H1 (cell line): Measurements from ENCODE around the gene ESRRB. TPM values are rescaled to one million over a fixed set of nuclear protein-coding genes. Genes with fewer than 3 reads are reported as not detected.

Experiments used
- CTCF ChIA-PET: fragments of 300-600 bp; sonication (Branson Sonifier 250); formaldehyde crosslinking; loops from one replicate; lab custom pipeline; 2021; ENCODE audit not compliant: partially characterized antibody; lab: Charles Lee
- POLR2A ChIA-PET: fragments of 300-600 bp; sonication (Branson Sonifier 250); formaldehyde crosslinking; loops from one replicate; lab custom pipeline; 2021; ENCODE audit warnings: inconsistent platforms; ENCODE audit not compliant: partially characterized antibody; lab: Charles Lee
- DNase-seq, 2 experiments: peaks; one replicate each; pipeline versions ENCODE4 v3.0.0 to v3.0.0-alpha.2; 2010 to 2022; ENCODE audit warnings: low spot score in 2 of 2, low read depth in 1 of 2, mixed read lengths in 1 of 2
- FAIRE-seq: peaks from 2 replicates; lab custom pipeline; 2011; peaks lifted over from hg19 to GRCh38; lab: Jason Lieb, UNC
- H2AFZ ChIP-seq: 2 replicates; pipeline ENCODE4 v1.8.1; 2012; ENCODE audit warnings: low read length, inconsistent platforms
- H2AK5ac ChIP-seq: 2 replicates; pipeline ENCODE4 v1.6.1; 2013; ENCODE audit warnings: low read depth, low read length
- H2BK120ac ChIP-seq: replicated peaks from 2 replicates; pipeline ENCODE3; 2013; ENCODE audit warnings: low read depth, low read length, inconsistent platforms
- H2BK12ac ChIP-seq: 2 replicates; pipeline ENCODE4 v1.6.1; 2013; ENCODE audit warnings: low read depth, low read length
- H2BK15ac ChIP-seq: 2 replicates; pipeline ENCODE4 v1.6.1; 2013; ENCODE audit warnings: low read length
- H2BK20ac ChIP-seq: 2 replicates; pipeline ENCODE4 v1.6.1; 2013; ENCODE audit warnings: low read length
- H2BK5ac ChIP-seq: 2 replicates; pipeline ENCODE4 v1.6.1; 2013; ENCODE audit warnings: low read depth, low read length
- H3K14ac ChIP-seq: 2 replicates; pipeline ENCODE4 v1.6.1; 2013; ENCODE audit warnings: inconsistent platforms; ENCODE audit not compliant: insufficient read length
- H3K18ac ChIP-seq: 2 replicates; pipeline ENCODE4 v1.6.1; 2013; ENCODE audit warnings: low read length; ENCODE audit errors: extremely low read depth
- H3K23ac ChIP-seq: 2 replicates; pipeline ENCODE4 v1.6.1; 2013; ENCODE audit warnings: inconsistent platforms; ENCODE audit not compliant: insufficient read length
- H3K23me2 ChIP-seq: 2 replicates; pipeline ENCODE4 v1.6.1; 2013; ENCODE audit warnings: low read depth, low read length
- H3K27ac ChIP-seq: 2 replicates; pipeline ENCODE4 v1.6.1; 2011; ENCODE audit warnings: low read depth, low read length, inconsistent platforms
- H3K27me3 ChIP-seq, 4 experiments: replicated peaks in 1 of 4; 1 replicate in 1 of 4; 2 replicates in 3 of 4; pipeline versions ENCODE4 v1.6.1 to v1.8.1; 2011 to 2013; ENCODE audit warnings: low read length in 3 of 4, mild to moderate bottlenecking in 3 of 4, inconsistent platforms in 2 of 4, mixed read lengths in 2 of 4, moderate library complexity in 1 of 4; ENCODE audit not compliant: control insufficient read depth in 3 of 4, insufficient read depth in 3 of 4; ENCODE audit errors: extremely low read depth in 1 of 4
- H3K36me3 ChIP-seq, 4 experiments: 2 replicates each; pipeline versions ENCODE4 v1.6.1 to v1.8.1; 2011 to 2013; ENCODE audit warnings: mild to moderate bottlenecking in 4 of 4, low read length in 3 of 4, moderate library complexity in 2 of 4, control low read depth in 1 of 4, inconsistent platforms in 1 of 4; ENCODE audit not compliant: insufficient read depth in 4 of 4, control insufficient read depth in 2 of 4
- H3K4ac ChIP-seq: replicated peaks from 2 replicates; pipeline ENCODE3; 2013; ENCODE audit warnings: low read length, low read depth, mixed read lengths, inconsistent platforms; ENCODE audit not compliant: insufficient read length
- H3K4me1 ChIP-seq, 4 experiments: replicated peaks in 1 of 4; 1 replicate in 1 of 4; 2 replicates in 3 of 4; pipeline versions ENCODE4 v1.6.1 to v1.8.1; 2011 to 2013; ENCODE audit warnings: low read length in 3 of 4, inconsistent platforms in 2 of 4, mixed read lengths in 1 of 4; ENCODE audit not compliant: insufficient read depth in 4 of 4, control insufficient read depth in 3 of 4
- H3K4me2 ChIP-seq, 2 experiments: 2 replicates each; pipeline versions ENCODE4 v1.6.1 to v1.8.1; 2011 to 2013; ENCODE audit warnings: low read depth in 2 of 2, low read length in 2 of 2, control low read depth in 1 of 2, inconsistent platforms in 1 of 2, mild to moderate bottlenecking in 1 of 2; ENCODE audit not compliant: insufficient read depth in 1 of 2
- H3K4me3 ChIP-seq, 4 experiments: fragments of 200-600, 300-600 bp in 1 of 4; sonication (generic), shearing (Covaris generic), sonication (Bioruptor Twin) in 1 of 4; 2 replicates each; pipeline versions ENCODE4 v1.5.1 to v1.8.1; 2011 to 2016; ENCODE audit warnings: low read length in 4 of 4, low read depth in 3 of 4, control low read depth in 2 of 4, inconsistent platforms in 2 of 4, mild to moderate bottlenecking in 2 of 4, mixed read lengths in 1 of 4, moderate library complexity in 1 of 4; ENCODE audit not compliant: insufficient read depth in 2 of 4; ENCODE audit errors: extremely low read depth in 1 of 4
- H3K56ac ChIP-seq: replicated peaks from 2 replicates; pipeline ENCODE3; 2013; ENCODE audit warnings: low read depth, mild to moderate bottlenecking, mixed read lengths, low read length, inconsistent platforms; ENCODE audit not compliant: insufficient read length
- H3K79me1 ChIP-seq: 2 replicates; pipeline ENCODE4 v1.6.1; 2013; ENCODE audit warnings: low read depth, low read length, control low read depth
- H3K79me2 ChIP-seq, 2 experiments: 2 replicates each; pipeline versions ENCODE4 v1.6.1 to v1.8.1; 2012 to 2013; ENCODE audit warnings: low read length in 2 of 2, mild to moderate bottlenecking in 2 of 2, inconsistent platforms in 1 of 2; ENCODE audit not compliant: insufficient read depth in 2 of 2, control insufficient read depth in 1 of 2
- H3K9ac ChIP-seq, 4 experiments: replicated peaks in 1 of 4; 1 replicate in 1 of 4; 2 replicates in 3 of 4; pipeline versions ENCODE4 v1.6.1 to v1.8.1; 2011 to 2013; ENCODE audit warnings: low read depth in 3 of 4, low read length in 3 of 4, control low read depth in 2 of 4, mild to moderate bottlenecking in 2 of 4, moderate library complexity in 2 of 4, inconsistent platforms in 1 of 4; ENCODE audit errors: extremely low read depth in 1 of 4
- H3K9me3 ChIP-seq, 2 experiments: 2 replicates each; pipeline versions ENCODE4 v1.6.1 to v1.8.1; 2012 to 2013; ENCODE audit warnings: mild to moderate bottlenecking in 2 of 2, moderate library complexity in 2 of 2, control low read depth in 1 of 2, inconsistent platforms in 1 of 2, low read depth in 1 of 2, low read length in 1 of 2, mixed read lengths in 1 of 2; ENCODE audit not compliant: insufficient read depth in 2 of 2
- H4K20me1 ChIP-seq, 2 experiments: replicated peaks in 1 of 2; 2 replicates each; pipeline versions ENCODE3 to v1.8.1; 2011 to 2013; ENCODE audit warnings: inconsistent platforms in 2 of 2, low read length in 2 of 2, mild to moderate bottlenecking in 1 of 2; ENCODE audit not compliant: insufficient read depth in 2 of 2, control insufficient read depth in 1 of 2
- H4K5ac ChIP-seq: 2 replicates; pipeline ENCODE4 v1.6.1; 2013; ENCODE audit warnings: low read length, low read depth, mixed read lengths, inconsistent platforms; ENCODE audit not compliant: insufficient read length
- H4K8ac ChIP-seq: 2 replicates; pipeline ENCODE4 v1.8.0; 2013; ENCODE audit warnings: mild to moderate bottlenecking, moderate library complexity, low read length, inconsistent platforms; ENCODE audit not compliant: insufficient read depth; ENCODE audit errors: extremely low read depth
- H4K91ac ChIP-seq: replicated peaks from 2 replicates; pipeline ENCODE3; 2013; ENCODE audit warnings: low read length, mixed read lengths, inconsistent platforms; ENCODE audit not compliant: insufficient read length
- NRF1 ChIP-seq: IDR thresholded peaks from 2 replicates; pipeline ENCODE4 v1.6.1; 2011; ENCODE audit warnings: mild to moderate bottlenecking, low read depth, low read length, improper control_type of control experiment
- RBBP5 ChIP-seq: IDR thresholded peaks from 2 replicates; pipeline ENCODE4 v1.7.1; 2012; ENCODE audit warnings: low read depth, mild to moderate bottlenecking, inconsistent platforms, low read length, moderate library complexity, borderline replicate concordance
- WGBS, 2 experiments: shearing (Covaris generic) in 1 of 2; methylation state at CpG; one replicate each; pipeline versions ENCODE4 v1.1.6 to v1.1.7; 2013 to 2015; ENCODE audit warnings: low lambda C conversion rate in 2 of 2, mixed read lengths in 2 of 2, inconsistent platforms in 1 of 2, low coverage in 1 of 2, missing lambda C conversion rate in 1 of 2; ENCODE audit not compliant: insufficient replicate concordance in 2 of 2, insufficient coverage in 1 of 2, insufficient read length in 1 of 2; ENCODE audit errors: extremely low coverage in 1 of 2, missing lambda C conversion rate in 1 of 2; 5-methylcytosine and 5-hydroxymethylcytosine counted together
- polyA plus RNA-seq, 7 experiments: library from polyadenylated mRNA; depleted of rRNA in 3 of 7; stranded (reverse) in 5 of 7; unstranded in 2 of 7; fragments of >200 nt in 5 of 7; fragments of 200-250 nt in 2 of 7; gene quantifications; 1 replicate in 5 of 7; 2 replicates in 1 of 7; 4 replicates in 1 of 7; pipeline versions ENCODE4 v1.2.1 to v1.2.3, GENCODE V29; 2011 to 2013; ENCODE audit warnings: missing spikeins in 2 of 7, mixed read lengths in 2 of 7
- total RNA-seq: library from RNA; stranded (reverse); fragmentation: NEBNext Ultra II Directional; extraction: Animal tissue kit (Norgen Biotek cat#: 25700); gene quantifications from 2 replicates; pipeline ENCODE4 v1.2.1, GENCODE V29; 2021

Gene ESRRB
- total and polyA plus RNA-seq, 2 of the 8 experiments (the other 6 are each of a cell fraction or from before 2014, with no cell fraction given), result 0.29 to 0.45 TPM

DNA sequence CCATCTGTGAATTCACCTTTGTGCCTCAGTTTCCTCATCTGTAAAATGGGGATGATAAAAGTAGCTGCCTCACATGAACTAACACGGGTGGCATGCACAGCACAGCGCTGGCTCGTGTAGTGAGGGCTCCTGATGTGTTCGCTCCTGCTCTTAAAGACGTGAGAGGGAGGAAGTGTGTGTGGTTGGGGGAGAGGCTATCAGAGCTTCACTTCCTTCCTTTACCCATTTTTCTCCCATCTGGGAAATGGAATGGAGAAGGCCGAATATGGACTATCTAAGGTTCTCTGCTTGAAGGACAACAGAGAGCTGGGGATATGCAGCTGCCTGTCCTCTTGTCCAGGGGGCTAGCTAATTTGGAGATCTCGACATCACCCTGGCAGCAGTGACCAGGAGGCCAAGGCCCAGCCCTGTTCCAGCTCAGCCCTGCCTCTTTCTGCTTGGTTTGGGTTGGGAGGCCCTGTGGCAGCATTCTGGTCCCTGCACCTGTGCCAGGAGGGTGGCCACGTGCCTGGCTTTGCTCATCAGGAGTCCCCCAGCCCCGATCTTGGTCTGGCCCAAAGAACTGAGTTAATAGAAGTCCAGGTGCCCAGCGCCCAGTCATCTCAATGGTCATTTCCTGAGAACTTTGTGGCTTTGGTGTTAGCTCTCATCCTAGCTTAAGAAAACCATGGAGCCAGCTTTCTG lies 44.5 kb upstream of the ESRRB start:
- no peak overlapping the region for H3K18ac ChIP-seq
- H4K5ac ChIP-seq, result no peak overlapping the region
- no peak overlapping the region for H2BK15ac ChIP-seq
- DNase-seq, result no peak
- no peak overlapping the region for H2BK5ac ChIP-seq
- H4K20me1 ChIP-seq, result peaks cover 0 to 1% of the 10 kb centered on the region in 2 experiments
- no peak overlapping the region for H3K4me2 ChIP-seq
- no peak overlapping the region for H3K4me3 ChIP-seq
- H3K9me3 ChIP-seq, result no peaks in the 10 kb centered on the region
- H2AK5ac ChIP-seq, result 0 out of 2 replicates have a peak overlapping the region, but pooled peaks have one; percentile 45
- H2BK20ac ChIP-seq, result no peak overlapping the region
- H3K27me3 ChIP-seq, result peaks cover 0 to 7% (median 1%) of the 10 kb centered on the region in 4 experiments; a peak in 4 of 7 replicates
- H3K27ac ChIP-seq, result no peak overlapping the region
- H2BK12ac ChIP-seq, result peak overlapping the region; percentile 2; the same call in 1 of the 2 replicates
- FAIRE-seq, result no peak
- peak overlapping the region; percentile 66 for H2BK120ac ChIP-seq
- whole genome bisulfite sequencing, 2 experiments, result 89% methylated on average over 9 of the region's 10 CpGs; no CpG with 5 or more reads in 1 of the 2 experiments
- no peaks in the 10 kb centered on the region for H3K36me3 ChIP-seq
- H3K79me2 ChIP-seq, result no peaks in the 10 kb centered on the region
- no peak overlapping the region for H4K8ac ChIP-seq
- TF ChIP-seq NRF1, result no peak
- TF ChIP-seq RBBP5, result no peak
- H3K56ac ChIP-seq, result no peak overlapping the region
- no peak overlapping the region for H4K91ac ChIP-seq
- H3K14ac ChIP-seq, result no peak overlapping the region
- CTCF ChIA-PET, result interaction anchor here (0.6 to 1.9 kb wide), 5 partner anchors 18 to 150 kb away, joined by 3 to 8 read pairs (median 3); no protein-coding TSS in a partner anchor
- peaks cover 5% of the 10 kb centered on the region; the same call in 1 of the 2 replicates for H3K23me2 ChIP-seq
- H3K23ac ChIP-seq, result no peak overlapping the region
- no peak overlapping the region for H3K9ac ChIP-seq
- H3K4ac ChIP-seq, result no peak overlapping the region
- H3K79me1 ChIP-seq, result no peaks in the 10 kb centered on the region
- peaks cover 7 to 31% (median 16%) of the 10 kb centered on the region in 4 experiments for H3K4me1 ChIP-seq
- H2AFZ ChIP-seq, result no peak overlapping the region
- POLR2A ChIA-PET, result interaction anchor here (0.9 to 1.2 kb wide), 2 partner anchors 16 to 21 kb away, joined by 3 read pairs; no protein-coding TSS in a partner anchor
